Mucosa of gallbladder (tissue), 1 donor: ENCODE data around the gene RBM22. TPM values are rescaled to one million over a fixed set of nuclear protein-coding genes. Genes with fewer than 3 reads are reported as not detected.
A peak's percentile ranks its signal among the peaks of the same experiment; 100 is the strongest.

Experiments used
- DNase-seq: peaks from one replicate; pipeline ENCODE4 v3.0.0-alpha.2; 2020; ENCODE audit warnings: low spot score
- total RNA-seq: library from RNA; stranded (reverse); gene quantifications from one replicate; pipeline ENCODE4 v1.2.1, GENCODE V29; 2021
- donor health status: DM: no; HTN: no; CAD: no.

RBM22 gene
- total RNA-seq, 1 donor from 2014 or later: 46.1 TPM

DNA sequence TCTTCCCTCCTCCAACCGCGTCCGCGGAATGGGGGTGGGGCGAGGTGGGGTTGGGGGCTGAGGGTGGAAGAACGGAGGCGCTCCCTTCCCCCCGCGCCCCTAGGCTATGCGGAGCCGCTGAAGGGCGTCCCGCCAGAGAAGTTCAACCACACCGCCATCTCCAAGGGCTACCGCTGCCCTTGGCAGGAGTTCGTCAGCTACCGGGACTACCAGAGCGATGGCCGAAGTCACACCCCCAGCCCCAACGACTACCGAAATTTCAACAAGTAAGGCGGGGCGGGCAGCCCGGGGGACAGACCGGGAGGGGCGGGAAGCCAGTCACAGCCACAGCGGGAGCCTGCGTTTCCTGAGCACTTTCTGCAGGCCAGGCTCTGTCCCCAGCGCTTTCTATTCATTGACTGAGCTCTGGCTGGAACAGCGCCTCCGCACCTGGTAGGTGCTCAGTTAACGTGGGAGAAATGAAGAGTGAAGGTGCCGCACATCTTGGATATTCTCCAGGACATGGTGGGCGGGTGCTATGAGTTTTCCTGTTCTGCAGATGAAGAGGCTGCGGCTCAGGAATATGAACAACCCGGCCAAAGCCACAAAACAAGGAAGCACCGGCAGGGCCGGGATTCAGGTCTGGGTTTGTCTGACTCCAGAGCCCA lies 28.5 kb downstream of the RBM22 start:
- no peak for DNase-seq

- no peak for DNase-seq
Measured at GRCh38 chr5:150671509-150672236, 29.2 kb downstream of the RBM22 start.

- no peak for DNase-seq
Measured at GRCh38 chr5:150670948-150671310, 29.9 kb downstream of the RBM22 start.

- no peak for DNase-seq
Measured at GRCh38 chr5:150670275-150670947, 30.5 kb downstream of the RBM22 start.

DNA sequence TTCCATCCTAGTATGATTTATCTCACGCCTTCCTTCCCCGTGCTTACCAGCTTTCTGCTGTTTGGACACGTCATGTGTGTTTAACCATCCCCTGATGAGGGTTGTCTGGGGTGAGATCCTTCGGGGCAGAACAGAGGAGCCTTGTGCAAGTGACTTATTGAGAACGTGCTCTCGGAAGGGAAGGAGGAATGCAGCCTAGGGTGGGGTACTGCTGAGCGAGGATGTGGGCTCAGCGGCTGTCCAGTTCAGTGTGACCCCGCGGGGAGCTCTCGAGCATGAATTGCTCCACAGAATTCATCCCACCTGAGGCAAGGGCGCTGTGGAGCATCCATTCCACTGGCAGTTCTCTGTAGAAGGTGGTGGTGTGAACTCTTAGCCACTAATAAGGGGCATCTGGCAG lies 35.8 kb downstream of the RBM22 start:
- DNase-seq: no peak

GRCh38 chr5:150663936-150664335 lies 36.9 kb downstream of the RBM22 start:
- DNase-seq: no peak

GRCh38 chr5:150662731-150663516 lies 37.9 kb downstream of the RBM22 start:
- no peak for DNase-seq

DNA sequence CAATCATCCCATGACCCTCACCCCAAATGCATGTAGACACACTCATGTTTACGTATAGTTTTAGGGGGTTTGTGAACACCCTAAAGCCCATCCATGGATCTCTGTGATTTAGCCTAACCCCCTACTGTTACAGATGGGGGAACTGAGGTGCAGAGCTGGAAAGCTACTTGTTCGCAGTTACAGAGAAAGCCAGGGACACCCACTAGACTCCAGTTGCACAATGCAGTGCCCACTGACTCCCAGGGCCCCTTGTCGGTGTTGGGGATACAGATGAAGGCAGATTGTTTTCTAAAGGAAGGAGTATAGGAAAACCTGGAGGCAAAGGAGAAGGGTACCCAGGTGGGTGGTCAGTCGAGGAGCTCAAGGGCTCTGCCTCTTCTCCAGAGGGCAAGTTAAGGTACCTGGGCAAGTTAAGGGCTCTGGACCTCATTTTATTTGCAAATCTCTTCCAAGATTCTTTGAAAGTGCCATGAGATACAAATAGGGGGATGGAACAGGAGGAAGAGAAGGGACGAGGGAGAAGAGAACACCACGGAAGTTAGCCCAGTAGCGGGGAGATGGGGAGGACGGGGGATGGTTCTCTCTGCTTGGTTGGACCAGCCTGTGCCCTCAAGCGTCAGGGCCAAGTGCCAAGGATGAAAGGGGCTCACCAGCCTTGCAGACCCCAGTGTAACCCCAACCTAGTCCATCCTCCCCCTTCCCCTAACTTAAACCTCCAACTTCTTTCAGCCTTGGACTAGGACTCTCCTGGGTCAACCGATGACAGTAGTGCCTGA lies 38.9 kb downstream of the RBM22 start:
- no peak for DNase-seq

DNA sequence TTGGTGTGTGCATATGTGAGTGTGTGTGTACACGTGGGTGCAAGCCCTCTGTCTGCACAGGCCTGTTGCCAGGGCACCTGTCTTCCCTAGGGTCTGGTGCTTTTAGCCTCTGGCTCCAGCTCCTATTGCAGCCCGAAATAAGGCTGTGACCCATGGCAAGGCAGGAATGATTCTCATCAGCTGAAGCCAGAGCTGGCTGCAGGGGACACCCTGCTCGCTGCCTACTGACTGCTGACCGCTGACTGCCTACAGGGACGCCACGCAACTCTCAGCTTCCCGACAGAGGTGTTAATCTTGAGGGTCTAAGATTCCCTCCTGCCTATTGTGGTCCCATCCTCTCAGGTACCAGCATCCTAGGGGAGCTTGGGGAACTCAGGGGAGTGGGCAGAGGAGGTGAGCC lies 39.8 kb downstream of the RBM22 start, which contains the start of gene MYOZ3:
Gene MYOZ3 (plus strand): TSS at position 166 of the 400 bp plus-strand sequence. CDS start 1,691 bp downstream, outside the sequence.
- no peak for DNase-seq

DNA sequence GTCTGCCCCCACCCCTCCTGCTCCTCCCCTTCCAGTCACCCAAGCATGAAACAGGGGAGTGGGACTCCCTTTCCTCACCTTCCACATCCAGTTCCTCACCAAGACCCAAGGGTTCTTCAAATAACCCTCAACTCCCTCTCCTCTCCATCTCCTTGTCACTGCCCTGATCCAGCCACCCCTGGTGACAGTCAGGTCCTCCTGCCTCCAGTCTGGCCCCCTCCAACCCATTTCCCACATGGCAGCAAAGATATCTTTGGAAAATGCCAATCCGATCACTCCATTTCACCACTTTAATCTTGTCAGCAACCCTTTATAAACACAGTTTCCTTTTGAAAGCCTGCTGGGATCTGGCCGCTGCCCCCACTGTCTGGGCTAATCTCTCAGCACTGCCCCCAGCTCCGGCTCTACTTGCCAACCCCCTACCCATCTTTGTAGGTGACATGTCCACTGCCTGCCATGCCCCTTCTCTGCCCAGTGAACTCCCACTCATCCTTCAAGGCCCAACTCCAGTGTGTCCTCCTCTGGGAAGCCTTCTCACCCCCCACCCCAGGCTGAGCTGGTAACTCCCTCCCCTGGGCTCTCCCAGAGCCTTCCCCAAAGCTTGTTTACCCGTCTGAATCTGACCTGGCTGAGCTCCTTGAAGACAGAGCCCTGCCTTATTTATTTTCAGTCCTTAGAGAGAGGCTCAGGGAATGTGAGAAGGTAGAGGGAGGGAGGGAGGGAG lies 40.6 kb downstream of the RBM22 start:
- DNase-seq: no peak

- DNase-seq: no peak
Measured at GRCh38 chr5:150659360-150660107, 41.3 kb downstream of the RBM22 start.

DNA sequence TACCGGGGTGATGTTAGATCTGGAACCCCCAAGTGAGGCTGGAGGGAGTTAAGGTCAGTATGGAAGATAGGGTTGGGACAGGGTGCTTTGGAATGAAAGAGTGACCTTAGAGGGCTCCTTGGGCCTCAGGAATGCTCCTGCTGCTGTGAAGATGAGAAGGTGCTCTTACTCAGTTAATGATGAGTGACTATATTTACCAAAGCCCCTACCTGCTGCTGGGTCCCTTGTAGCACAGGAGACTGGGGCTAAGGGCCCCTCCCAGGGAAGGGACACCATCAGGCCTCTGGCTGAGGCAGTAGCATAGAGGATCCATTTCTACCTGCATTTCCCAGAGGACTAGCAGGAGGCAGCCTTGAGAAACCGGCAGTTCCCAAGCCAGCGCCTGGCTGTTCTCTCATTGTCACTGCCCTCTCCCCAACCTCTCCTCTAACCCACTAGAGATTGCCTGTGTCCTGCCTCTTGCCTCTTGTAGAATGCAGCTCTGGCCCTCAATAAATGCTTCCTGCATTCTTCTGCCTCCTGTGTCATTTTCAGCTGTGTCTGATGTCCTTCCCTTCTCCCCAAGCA lies 42.1 kb downstream of the RBM22 start:
- DNase-seq: no peak

- DNase-seq: no peak
Measured at GRCh38 chr5:150658121-150658520, 42.7 kb downstream of the RBM22 start.

DNA sequence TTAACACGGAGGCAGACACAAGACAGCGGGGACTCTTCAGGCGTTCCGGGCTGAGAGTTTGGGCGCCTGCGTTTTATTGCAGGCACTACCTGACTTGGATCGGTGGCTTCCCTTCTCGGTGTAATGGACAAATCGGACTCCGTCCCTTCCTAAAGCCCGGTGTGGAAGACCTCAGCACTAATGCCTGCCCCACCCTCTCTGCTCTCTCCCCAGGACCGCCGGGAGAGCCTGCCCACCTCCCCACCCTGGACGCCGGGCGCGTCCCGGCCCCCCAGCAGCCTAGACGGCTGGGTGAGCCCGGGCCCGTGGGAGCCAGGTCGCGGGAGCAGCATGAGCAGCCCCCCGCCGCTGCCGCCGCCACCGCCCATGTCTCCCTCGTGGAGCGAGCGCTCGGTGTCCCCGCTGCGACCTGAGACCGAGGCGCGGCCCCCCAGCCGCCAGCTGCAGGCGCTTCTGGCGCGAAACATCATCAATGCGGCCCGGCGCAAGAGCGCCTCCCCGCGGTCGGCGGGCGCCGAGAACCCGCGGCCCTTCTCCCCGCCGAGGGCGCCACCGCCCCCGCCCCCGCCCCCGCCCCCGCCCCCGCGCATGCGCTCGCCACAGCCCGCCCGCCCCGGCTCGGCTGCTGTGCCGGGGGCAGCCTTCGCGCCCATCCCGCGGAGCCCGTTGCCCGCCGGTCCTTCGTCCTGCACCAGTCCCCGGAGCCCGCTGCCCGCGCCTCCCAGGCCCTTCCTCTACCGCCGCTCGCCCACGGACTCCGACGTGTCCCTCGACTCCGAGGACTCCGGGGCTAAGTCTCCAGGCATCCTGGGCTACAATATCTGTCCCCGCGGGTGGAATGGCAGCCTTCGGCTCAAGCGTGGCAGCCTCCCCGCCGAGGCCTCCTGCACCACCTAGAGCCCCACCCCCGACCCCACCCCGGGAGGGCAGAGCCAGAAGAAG lies 44.4 kb downstream of the RBM22 start:
- peak; percentile 77 for DNase-seq

- no peak for DNase-seq
Measured at GRCh38 chr5:150655221-150655620, 45.6 kb downstream of the RBM22 start.

DNA sequence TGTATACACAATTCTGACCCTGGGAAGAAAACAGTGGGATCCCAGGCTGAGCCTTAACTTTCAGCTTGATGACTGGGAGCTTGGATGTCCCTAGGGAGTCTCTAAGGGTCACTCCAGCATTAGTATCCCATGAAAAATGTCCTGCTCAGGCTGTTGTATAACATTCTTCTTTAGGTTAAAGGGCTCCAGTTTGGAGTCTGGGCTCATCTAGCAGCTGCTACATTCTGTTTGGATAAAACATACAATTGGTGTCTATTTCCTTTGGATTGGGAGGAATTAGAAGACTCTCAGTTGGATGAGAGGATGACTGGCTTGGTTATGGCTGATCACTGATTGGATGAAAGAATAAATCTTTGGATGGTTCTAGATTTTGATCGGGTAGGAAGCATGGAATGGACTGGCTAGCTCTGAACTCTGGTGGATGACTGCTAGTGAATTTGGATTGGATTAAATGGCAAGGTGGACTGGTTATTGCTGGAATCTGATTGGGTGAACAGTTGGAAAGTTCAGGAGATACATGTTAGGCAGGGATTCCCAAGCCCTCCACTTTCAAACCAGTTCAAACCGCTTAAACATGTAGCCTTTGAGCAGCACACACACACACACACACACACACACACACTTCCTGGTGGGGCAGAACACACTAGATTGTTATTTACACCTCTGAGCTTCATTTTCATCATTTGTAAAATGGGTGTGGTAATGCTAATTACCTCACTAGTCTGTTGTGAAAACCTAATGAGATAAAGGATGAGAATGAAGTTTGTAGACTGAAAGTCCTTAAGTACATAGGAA lies 46.9 kb downstream of the RBM22 start:
- DNase-seq: no peak

DNA sequence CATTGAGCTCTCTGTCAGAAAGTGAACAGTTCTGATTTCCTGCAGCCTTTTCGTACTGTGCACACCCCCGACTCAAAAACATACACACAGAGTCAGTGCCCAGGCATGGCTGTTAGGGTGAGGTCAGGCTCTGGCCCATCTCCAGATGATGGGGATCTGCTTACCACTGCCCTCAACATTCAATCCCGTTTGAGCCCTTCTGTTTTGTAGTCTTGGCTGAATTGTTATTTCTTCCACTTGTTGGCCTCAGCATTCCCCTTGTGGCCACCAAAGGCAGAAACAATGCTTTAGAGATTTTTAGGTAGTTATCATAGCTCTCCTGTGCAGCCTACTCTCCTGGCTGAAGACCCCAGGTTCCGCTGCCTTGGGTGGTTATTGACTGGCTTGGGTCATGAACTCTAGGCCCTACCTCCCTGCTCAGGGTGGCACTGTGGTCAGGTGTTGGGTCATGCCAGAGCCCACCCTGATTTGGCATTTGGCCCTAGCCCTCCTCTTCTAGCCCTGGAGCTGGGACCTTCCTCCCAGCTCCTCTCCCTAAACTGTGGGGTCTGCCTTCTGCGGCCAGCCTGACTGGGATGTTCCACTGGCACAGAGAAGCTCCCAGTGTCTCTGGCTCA lies 47.6 kb downstream of the RBM22 start:
- no peak for DNase-seq
